ENCODE results near the gene CLEC4G.

Gene CLEC4G

GRCh38 chr19:7729831-7730285 is 2.1 kb downstream of the CLEC4G start:
- in situ Hi-C loops (cut with HindIII; ENCODE audit: low sequenced_read_pairs) = no loop called here

GRCh38 chr19:7729211-7729610 is 2.7 kb downstream of the CLEC4G start:
- in situ Hi-C loops (cut with HindIII; ENCODE audit: low sequenced_read_pairs) = no loop called here

GRCh38 chr19:7725791-7726190 is 6.1 kb downstream of the CLEC4G start:
- in situ Hi-C loops (cut with HindIII; ENCODE audit: low sequenced_read_pairs) = no loop called here

- in situ Hi-C loops (cut with HindIII; ENCODE audit: low sequenced_read_pairs) = loop anchor here (25.0 kb wide), 1 partner anchor 140 kb away; the partner anchor contains the start of gene PRR36
Observed at GRCh38 chr19:7722231-7722651, 9.7 kb downstream of the CLEC4G start.

GRCh38 chr19:7720351-7720750 is 11.6 kb downstream of the CLEC4G start:
- in situ Hi-C loops (cut with HindIII; ENCODE audit: low sequenced_read_pairs) = loop anchor here (25.0 kb wide), 1 partner anchor 142 kb away; the partner anchor contains the start of gene PRR36

GRCh38 chr19:7718668-7719067 is 13.2 kb downstream of the CLEC4G start:
- in situ Hi-C loops (cut with HindIII; ENCODE audit: low sequenced_read_pairs) = loop anchor here (25.0 kb wide), 1 partner anchor 144 kb away; the partner anchor contains the start of gene PRR36

GRCh38 chr19:7716762-7717161 is 15.1 kb downstream of the CLEC4G start:
- in situ Hi-C loops (cut with HindIII; ENCODE audit: low sequenced_read_pairs) = loop anchor here (25.0 kb wide), 1 partner anchor 146 kb away; the partner anchor contains the start of gene PRR36

GRCh38 chr19:7715671-7716070 is 16.2 kb downstream of the CLEC4G start:
- in situ Hi-C loops (cut with HindIII; ENCODE audit: low sequenced_read_pairs) = loop anchor here (25.0 kb wide), 1 partner anchor 147 kb away; the partner anchor contains the start of gene PRR36

- in situ Hi-C loops (cut with HindIII; ENCODE audit: low sequenced_read_pairs) = loop anchor here (25.0 kb wide), 1 partner anchor 152 kb away; the partner anchor contains the start of gene PRR36
Observed at GRCh38 chr19:7710616-7711015, 21.3 kb downstream of the CLEC4G start.

GRCh38 chr19:7709932-7710460 is 21.9 kb downstream of the CLEC4G start:
- in situ Hi-C loops (cut with HindIII; ENCODE audit: low sequenced_read_pairs) = loop anchor here (25.0 kb wide), 1 partner anchor 152 kb away; the partner anchor contains the start of gene PRR36

GRCh38 chr19:7706955-7707456 is 24.9 kb downstream of the CLEC4G start:
- in situ Hi-C loops (cut with HindIII; ENCODE audit: low sequenced_read_pairs) = loop anchor here (25.0 kb wide), 1 partner anchor 155 kb away; the partner anchor contains the start of gene PRR36

- in situ Hi-C loops (cut with HindIII; ENCODE audit: low sequenced_read_pairs) = loop anchor here (25.0 kb wide), 1 partner anchor 156 kb away; the partner anchor contains the start of gene PRR36
Observed at GRCh38 chr19:7706188-7706954, 25.5 kb downstream of the CLEC4G start.

GRCh38 chr19:7705387-7706187 is 26.3 kb downstream of the CLEC4G start:
- in situ Hi-C loops (cut with HindIII; ENCODE audit: low sequenced_read_pairs) = loop anchor here (25.0 kb wide), 1 partner anchor 157 kb away; the partner anchor contains the start of gene PRR36

GRCh38 chr19:7704280-7705060 is 27.4 kb downstream of the CLEC4G start:
- in situ Hi-C loops (cut with HindIII; ENCODE audit: low sequenced_read_pairs) = loop anchor here (25.0 kb wide), 1 partner anchor 158 kb away; the partner anchor contains the start of gene PRR36

GRCh38 chr19:7703332-7703731 is 28.6 kb downstream of the CLEC4G start:
- in situ Hi-C loops (cut with HindIII; ENCODE audit: low sequenced_read_pairs) = loop anchor here (25.0 kb wide), 1 partner anchor 159 kb away; the partner anchor contains the start of gene PRR36

GRCh38 chr19:7701654-7702457 is 30.1 kb downstream of the CLEC4G start, which contains the start of gene FCER2:
Gene FCER2, minus strand, starts transcription at chr19:7702131. Its CDS starts 2,371 bp downstream, at chr19:7699760.
- in situ Hi-C loops (cut with HindIII; ENCODE audit: low sequenced_read_pairs) = loop anchor here (25.0 kb wide), 1 partner anchor 160 kb away; the partner anchor contains the start of gene PRR36

- in situ Hi-C loops (cut with HindIII; ENCODE audit: low sequenced_read_pairs) = loop anchor here (25.0 kb wide), 1 partner anchor 161 kb away; the partner anchor contains the start of gene PRR36
Observed at GRCh38 chr19:7701049-7701653, 30.8 kb downstream of the CLEC4G start.

Measured in DLD1 (cell line).